B cell (primary cell): ENCODE measurements around the gene ABCA13. TPM values are rescaled to one million over a fixed set of nuclear protein-coding genes. Genes with fewer than 3 reads are reported as not detected.

Experiments used
- ATAC-seq: fragments of 200-7000 bp; cut with Tn5 transposase; one replicate; pipeline ENCODE4 v1.10.0; 2021; ENCODE audit warnings: low read depth, mild to moderate bottlenecking, moderate number of reproducible peaks, moderate library complexity
- CTCF ChIA-PET: fragments of 350-600 bp; sonication (Branson Sonifier 250); formaldehyde crosslinking; loops from one replicate; lab custom pipeline; 2021; ENCODE audit warnings: antibody characterized with exemption, inconsistent platforms; lab: Charles Lee
- POLR2A ChIA-PET: fragments of 350-600 bp; sonication (Branson Sonifier 250); formaldehyde crosslinking; loops from one replicate; lab custom pipeline; 2021; ENCODE audit warnings: antibody characterized with exemption; lab: Charles Lee
- DNase-seq: peaks from one replicate; pipeline ENCODE4 v3.0.0; 2013
- H2AFZ ChIP-seq: 2 replicates; pipeline ENCODE4 v1.6.1; 2012; ENCODE audit warnings: mild to moderate bottlenecking, low read depth, low read length; ENCODE audit not compliant: insufficient read depth, poor library complexity, severe bottlenecking
- H3K27ac ChIP-seq, 2 donors: 1 replicate in 1 of 2; 2 replicates in 1 of 2; pipeline ENCODE4 v1.5.1; 2012 to 2013; ENCODE audit warnings: low read length in 2 of 2, mild to moderate bottlenecking in 2 of 2, moderate library complexity in 1 of 2
- H3K27me3 ChIP-seq, 4 experiments: fragments of 200-600 bp in 1 of 4; sonication (generic) in 1 of 4; replicated peaks in 1 of 4; 1 replicate in 2 of 4; 2 replicates in 2 of 4; pipeline versions ENCODE4 v1.6.1 to v1.7.0; 2013 to 2016; ENCODE audit warnings: low read length in 3 of 4, mild to moderate bottlenecking in 2 of 4, mixed read lengths in 1 of 4, moderate library complexity in 1 of 4; ENCODE audit not compliant: insufficient read depth in 4 of 4, control insufficient read depth in 3 of 4; ENCODE audit errors: control extremely low read depth in 1 of 4
- H3K36me3 ChIP-seq, 2 experiments: replicated peaks in 1 of 2; 1 replicate in 1 of 2; 2 replicates in 1 of 2; pipeline versions ENCODE4 v1.6.1 to v1.7.1; 2013; ENCODE audit warnings: low read length in 1 of 2; ENCODE audit not compliant: insufficient read depth in 2 of 2, control insufficient read depth in 1 of 2; ENCODE audit errors: control extremely low read depth in 1 of 2, extremely low read depth in 1 of 2
- H3K4me1 ChIP-seq, 2 donors: fragments of 200-600 bp in 1 of 2; sonication (generic) in 1 of 2; 1 replicate in 1 of 2; 2 replicates in 1 of 2; pipeline versions ENCODE4 v1.5.1 to v1.6.1; 2013 to 2017; ENCODE audit warnings: low read length in 2 of 2; ENCODE audit not compliant: control insufficient read depth in 2 of 2, insufficient read depth in 2 of 2
- H3K4me2 ChIP-seq: replicated peaks from 2 replicates; pipeline ENCODE3; 2012; ENCODE audit warnings: mild to moderate bottlenecking, low read depth, low read length; ENCODE audit not compliant: poor library complexity, severe bottlenecking
- H3K4me3 ChIP-seq, 5 experiments: fragments of 200-600 bp in 1 of 5; sonication (generic) in 1 of 5; 1 replicate in 3 of 5; 2 replicates in 2 of 5; pipeline versions ENCODE4 v1.5.1 to v1.7.0; 2011 to 2016; ENCODE audit warnings: low read length in 4 of 5, mild to moderate bottlenecking in 4 of 5, low read depth in 2 of 5, control low read depth in 1 of 5, moderate library complexity in 1 of 5; ENCODE audit not compliant: insufficient read depth in 1 of 5; ENCODE audit errors: control extremely low read depth in 1 of 5, extremely low read depth in 1 of 5
- H3K79me2 ChIP-seq: fragments of 200-600 bp; sonication (generic); one replicate; pipeline ENCODE4 v1.6.0; 2016; ENCODE audit warnings: low read length; ENCODE audit not compliant: control insufficient read depth, insufficient read depth
- H3K9ac ChIP-seq: fragments of 200-600 bp; sonication (generic); 2 replicates; pipeline ENCODE4 v1.6.1; 2017; ENCODE audit warnings: mild to moderate bottlenecking, low read length, moderate library complexity
- H3K9me3 ChIP-seq, 3 donors: one replicate each; pipeline versions ENCODE4 v1.6.1 to v1.7.1; 2013; ENCODE audit warnings: low read length in 2 of 3; ENCODE audit not compliant: control insufficient read depth in 2 of 3, insufficient read depth in 1 of 3; ENCODE audit errors: control extremely low read depth in 1 of 3
- H4K20me1 ChIP-seq: 2 replicates; pipeline ENCODE4 v1.6.0; 2012; ENCODE audit warnings: mild to moderate bottlenecking, low read length; ENCODE audit not compliant: insufficient read depth, control insufficient read depth, poor library complexity, severe bottlenecking
- H3K27ac Mint-ChIP-seq: one replicate; pipeline ENCODE4 v1.8.0; 2021; ENCODE audit warnings: mixed read lengths
- H3K27me3 Mint-ChIP-seq: one replicate; pipeline ENCODE4 v1.8.0; 2021; ENCODE audit warnings: mixed read lengths
- H3K4me1 Mint-ChIP-seq: one replicate; pipeline ENCODE4 v1.8.0; 2021; ENCODE audit warnings: mixed read lengths
- H3K4me3 Mint-ChIP-seq: one replicate; pipeline ENCODE4 v1.8.0; 2021; ENCODE audit warnings: mixed read lengths
- H3K9me3 Mint-ChIP-seq: one replicate; pipeline ENCODE4 v1.8.0; 2022; ENCODE audit warnings: mixed read lengths; ENCODE audit not compliant: insufficient read depth
- EZH2 ChIP-seq: IDR thresholded peaks from 2 replicates; pipeline ENCODE4 v1.6.1; 2012; ENCODE audit warnings: borderline replicate concordance, low read depth, mild to moderate bottlenecking, moderate library complexity, low read length; ENCODE audit not compliant: insufficient read depth, poor library complexity, severe bottlenecking
- WGBS: methylation state at CpG from one replicate; pipeline ENCODE4 v1.1.5; 2013; ENCODE audit warnings: missing lambda C conversion rate; ENCODE audit not compliant: insufficient coverage; 5-methylcytosine and 5-hydroxymethylcytosine counted together
- intact Hi-C: fragments of 100-400 bp; cut with micrococcal nuclease; formaldehyde crosslinking; loops from one replicate; pipeline ENCODE4 v1.10.0; 2022
- polyA plus RNA-seq: library from polyadenylated mRNA; depleted of rRNA; stranded (reverse); fragments of >200 nt; gene quantifications from 2 replicates; pipeline ENCODE4 v1.2.3, GENCODE V29; 2012
- total RNA-seq, 2 donors: library from RNA; stranded (reverse); fragments of 120-200 nt in 1 of 2; gene quantifications; 1 replicate in 1 of 2; 2 replicates in 1 of 2; pipeline versions ENCODE4 v1.2.3 to v1.2.4, GENCODE V29; 2013 to 2022
- TF ChIP-seq, protein P1 (sequence below): fragments of 200-600 bp; IDR thresholded peaks from one replicate; pipeline ENCODE4 v1.8.0; 2022; ENCODE audit warnings: antibody characterized with exemption, mild to moderate bottlenecking

The ABCA13 gene
- total and polyA plus RNA-seq, 2 donors (not counting 1 experiment from before 2014, with no cell fraction given) = not detected

GRCh38 chr7:48426966-48427555, 255.8 kb downstream of the ABCA13 start:
- DNase-seq = no peak
- intact Hi-C loops = no loop called here

GRCh38 chr7:48427671-48428070, 256.4 kb downstream of the ABCA13 start:
- DNase-seq (no peak), ATAC-seq (no peak)
- ChIA-PET CTCF (no interaction called here), POLR2A (no interaction called here)
- Histone ChIP-seq H3K36me3 (no peaks in the 10 kb centered on the region), H3K9me3 (no peaks in the 10 kb centered on the region), H3K9ac (no peak overlapping the region), H3K27ac (no peak overlapping the region), H2AFZ (no peak overlapping the region), H3K4me3 (no peak overlapping the region), H3K79me2 (no peaks in the 10 kb centered on the region), H3K27me3 (no peaks in the 10 kb centered on the region), H3K4me1 (no peaks in the 10 kb centered on the region), H3K4me2 (no peak overlapping the region), H4K20me1 (no peaks in the 10 kb centered on the region)
- intact Hi-C loops = no loop called here
- 98% methylated on average over 4 of the region's 5 CpGs for WGBS
- H3K27ac Mint-ChIP-seq = no peak overlapping the region
- TF ChIP-seq, protein P1, sequence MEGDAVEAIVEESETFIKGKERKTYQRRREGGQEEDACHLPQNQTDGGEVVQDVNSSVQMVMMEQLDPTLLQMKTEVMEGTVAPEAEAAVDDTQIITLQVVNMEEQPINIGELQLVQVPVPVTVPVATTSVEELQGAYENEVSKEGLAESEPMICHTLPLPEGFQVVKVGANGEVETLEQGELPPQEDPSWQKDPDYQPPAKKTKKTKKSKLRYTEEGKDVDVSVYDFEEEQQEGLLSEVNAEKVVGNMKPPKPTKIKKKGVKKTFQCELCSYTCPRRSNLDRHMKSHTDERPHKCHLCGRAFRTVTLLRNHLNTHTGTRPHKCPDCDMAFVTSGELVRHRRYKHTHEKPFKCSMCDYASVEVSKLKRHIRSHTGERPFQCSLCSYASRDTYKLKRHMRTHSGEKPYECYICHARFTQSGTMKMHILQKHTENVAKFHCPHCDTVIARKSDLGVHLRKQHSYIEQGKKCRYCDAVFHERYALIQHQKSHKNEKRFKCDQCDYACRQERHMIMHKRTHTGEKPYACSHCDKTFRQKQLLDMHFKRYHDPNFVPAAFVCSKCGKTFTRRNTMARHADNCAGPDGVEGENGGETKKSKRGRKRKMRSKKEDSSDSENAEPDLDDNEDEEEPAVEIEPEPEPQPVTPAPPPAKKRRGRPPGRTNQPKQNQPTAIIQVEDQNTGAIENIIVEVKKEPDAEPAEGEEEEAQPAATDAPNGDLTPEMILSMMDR = no peak
- no peak for TF ChIP-seq EZH2
- H3K4me1 Mint-ChIP-seq = no peaks in the 10 kb centered on the region
- H3K9me3 Mint-ChIP-seq = no peaks in the 10 kb centered on the region
- H3K4me3 Mint-ChIP-seq = no peak overlapping the region
- no peaks in the 10 kb centered on the region for H3K27me3 Mint-ChIP-seq

More at GRCh38 chr7:48426966-48427555, 255.8 kb downstream of the ABCA13 start:
- Mint-ChIP-seq H3K27ac (no peak overlapping the region), H3K4me3 (no peak overlapping the region), H3K9me3 (no peaks in the 10 kb centered on the region), H3K27me3 (no peaks in the 10 kb centered on the region), H3K4me1 (no peaks in the 10 kb centered on the region)
- H3K9me3 ChIP-seq = no peaks in the 10 kb centered on the region
- H3K9ac ChIP-seq = no peak overlapping the region
- H3K79me2 ChIP-seq = no peaks in the 10 kb centered on the region
- 94% methylated on average over 2 of the region's 5 CpGs for WGBS
- ATAC-seq = no peak
- H3K4me3 ChIP-seq = no peak overlapping the region
- H4K20me1 ChIP-seq = no peaks in the 10 kb centered on the region
- ChIA-PET POLR2A (no interaction called here), CTCF (no interaction called here)
- H3K27me3 ChIP-seq = no peaks in the 10 kb centered on the region
- no peak overlapping the region for H3K27ac ChIP-seq
- TF ChIP-seq, protein P1 = no peak
- TF ChIP-seq EZH2 = no peak
- H3K4me2 ChIP-seq = no peak overlapping the region
- no peaks in the 10 kb centered on the region for H3K4me1 ChIP-seq
- H2AFZ ChIP-seq = no peak overlapping the region
- no peaks in the 10 kb centered on the region for H3K36me3 ChIP-seq
